ENCODE data around the gene VPS50. TPM values are rescaled to one million over a fixed set of nuclear protein-coding genes. Genes with fewer than 3 reads are reported as not detected.
"Not testable (repeated sequence)": the region's sequence is repeated elsewhere in the genome, so short reads cannot be mapped to it uniquely, and the experiment has no call there.

VPS50 gene
- total RNA-seq, 4 donors from 2014 or later, result 14.8 to 25.7 (median 18.9) TPM

- Histone ChIP-seq H3K36me3 (peaks cover 10 to 40% (median 30%) of the 10 kb centered on the region in 4 donors), H3K27ac (replicated peaks in 1 of 4) (no peak overlapping the region), H3K27me3 (no peaks in the 10 kb centered on the region), H3K4me3 (no peak overlapping the region), H3K9me3 (no peaks in the 10 kb centered on the region), H3K4me1 (no peaks in the 10 kb centered on the region)
- TF ChIP-seq POLR2A (IDR thresholded peaks at IDR 0.05; ENCODE audit: low read depth) (no peak), POLR2AphosphoS5 (IDR thresholded peaks at IDR 0.05) (no peak), EP300 (IDR thresholded peaks at IDR 0.05) (no peak)
- TF ChIP-seq, protein P1, sequence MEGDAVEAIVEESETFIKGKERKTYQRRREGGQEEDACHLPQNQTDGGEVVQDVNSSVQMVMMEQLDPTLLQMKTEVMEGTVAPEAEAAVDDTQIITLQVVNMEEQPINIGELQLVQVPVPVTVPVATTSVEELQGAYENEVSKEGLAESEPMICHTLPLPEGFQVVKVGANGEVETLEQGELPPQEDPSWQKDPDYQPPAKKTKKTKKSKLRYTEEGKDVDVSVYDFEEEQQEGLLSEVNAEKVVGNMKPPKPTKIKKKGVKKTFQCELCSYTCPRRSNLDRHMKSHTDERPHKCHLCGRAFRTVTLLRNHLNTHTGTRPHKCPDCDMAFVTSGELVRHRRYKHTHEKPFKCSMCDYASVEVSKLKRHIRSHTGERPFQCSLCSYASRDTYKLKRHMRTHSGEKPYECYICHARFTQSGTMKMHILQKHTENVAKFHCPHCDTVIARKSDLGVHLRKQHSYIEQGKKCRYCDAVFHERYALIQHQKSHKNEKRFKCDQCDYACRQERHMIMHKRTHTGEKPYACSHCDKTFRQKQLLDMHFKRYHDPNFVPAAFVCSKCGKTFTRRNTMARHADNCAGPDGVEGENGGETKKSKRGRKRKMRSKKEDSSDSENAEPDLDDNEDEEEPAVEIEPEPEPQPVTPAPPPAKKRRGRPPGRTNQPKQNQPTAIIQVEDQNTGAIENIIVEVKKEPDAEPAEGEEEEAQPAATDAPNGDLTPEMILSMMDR (IDR thresholded peaks at IDR 0.05), result no peak
- WGBS, result 91% methylated on average over 2 of the region's 2 CpGs
- intact Hi-C loops (cut with DNase I), result no loop called here
- DNase-seq (ENCODE audit: extremely low spot score), result no peak
These were observed 104.9 kb downstream of the VPS50 start for GRCh38 chr7:93337052-93337451.

- H3K27me3 ChIP-seq; H3K4me1 ChIP-seq; DNase-seq (ENCODE audit: extremely low spot score); H3K9me3 ChIP-seq; H3K27ac ChIP-seq (replicated peaks in 1 of 4); intact Hi-C loops (cut with DNase I); H3K4me3 ChIP-seq: not testable (repeated sequence)
- peaks cover 11 to 27% (median 20%) of the 10 kb centered on the region in 4 donors for H3K36me3 ChIP-seq
- WGBS, result 96% methylated on average over 9 of the region's 13 CpGs
These were observed 110.0 kb downstream of the VPS50 start for GRCh38 chr7:93342178-93342577.

GRCh38 chr7:93350338-93350737 lies 118.2 kb downstream of the VPS50 start:
- Histone ChIP-seq H3K4me1 (no peaks in the 10 kb centered on the region), H3K27me3 (no peaks in the 10 kb centered on the region), H3K4me3 (no peak overlapping the region), H3K9me3 (no peaks in the 10 kb centered on the region), H3K27ac (replicated peaks in 1 of 4) (no peak overlapping the region), H3K36me3 (peaks cover 0 to 48% (median 14%) of the 10 kb centered on the region in 4 donors)
- no peak for DNase-seq (ENCODE audit: extremely low spot score)
- WGBS, result 97% methylated on average over 2 of the region's 2 CpGs
- intact Hi-C loops (cut with DNase I), result no loop called here
- TF ChIP-seq EP300 (IDR thresholded peaks at IDR 0.05) (no peak), POLR2A (IDR thresholded peaks at IDR 0.05; ENCODE audit: low read depth) (no peak), POLR2AphosphoS5 (IDR thresholded peaks at IDR 0.05) (no peak)
- TF ChIP-seq, protein P1 (IDR thresholded peaks at IDR 0.05), result no peak

DNA sequence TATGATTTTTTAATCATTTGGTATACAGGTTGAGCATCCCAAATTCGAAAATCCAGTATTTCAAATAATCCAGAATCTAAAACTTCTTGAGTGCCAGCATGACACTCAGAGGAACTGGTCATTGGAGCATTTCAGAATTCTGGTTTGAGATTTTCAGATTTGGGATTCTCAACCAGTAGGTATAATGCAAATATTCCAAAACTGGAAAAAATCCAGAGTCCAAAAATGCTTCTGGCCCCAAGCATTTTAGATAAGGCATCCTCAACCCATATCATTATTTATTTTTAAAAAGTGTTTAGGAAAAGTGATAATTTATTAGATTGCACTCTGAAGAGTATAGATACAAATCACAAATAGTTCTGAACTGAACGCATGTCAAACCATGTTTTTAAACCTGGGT lies 120.7 kb downstream of the VPS50 start:
- Histone ChIP-seq H3K4me1 (no peaks in the 10 kb centered on the region), H3K9me3 (no peaks in the 10 kb centered on the region), H3K27ac (replicated peaks in 1 of 4) (no peak overlapping the region), H3K4me3 (no peak overlapping the region), H3K36me3 (peaks cover 0 to 71% (median 21%) of the 10 kb centered on the region in 4 donors), H3K27me3 (no peaks in the 10 kb centered on the region)
- 92% methylated on average over 2 of the region's 2 CpGs for WGBS
- intact Hi-C loops (cut with DNase I), result no loop called here
- DNase-seq (ENCODE audit: extremely low spot score), result no peak
- TF ChIP-seq POLR2A (IDR thresholded peaks at IDR 0.05; ENCODE audit: low read depth) (no peak), POLR2AphosphoS5 (IDR thresholded peaks at IDR 0.05) (no peak)
- TF ChIP-seq, protein P1 (IDR thresholded peaks at IDR 0.05), result no peak

- H3K9me3 ChIP-seq, result no peaks in the 10 kb centered on the region
These were observed 122.6 kb downstream of the VPS50 start for GRCh38 chr7:93354815-93355214.

More at GRCh38 chr7:93354815-93355214, 122.6 kb downstream of the VPS50 start:
- intact Hi-C loops (cut with DNase I), result no loop called here
- Histone ChIP-seq H3K4me1 (no peaks in the 10 kb centered on the region), H3K36me3 (peaks cover 0 to 61% (median 28%) of the 10 kb centered on the region in 4 donors), H3K27ac (replicated peaks in 1 of 4) (no peak overlapping the region), H3K4me3 (no peak overlapping the region), H3K27me3 (no peaks in the 10 kb centered on the region)
- DNase-seq (ENCODE audit: extremely low spot score), result no peak
- WGBS, result 94% methylated on average over 4 of the region's 4 CpGs
- TF ChIP-seq EP300 (IDR thresholded peaks at IDR 0.05), result no peak
- no peak for TF ChIP-seq POLR2AphosphoS5 (IDR thresholded peaks at IDR 0.05)
- TF ChIP-seq, protein P1 (IDR thresholded peaks at IDR 0.05), result no peak
- no peak for TF ChIP-seq POLR2A (IDR thresholded peaks at IDR 0.05; ENCODE audit: low read depth)

Data from esophagus muscularis mucosa (tissue), 4 donors.